Esophagus squamous epithelium (tissue), 5 donors: ENCODE data around the gene SEC14L5. TPM values are rescaled to one million over a fixed set of nuclear protein-coding genes. Genes with fewer than 3 reads are reported as not detected.
"Not testable (repeated sequence)": the region's sequence is repeated elsewhere in the genome, so short reads cannot be mapped to it uniquely, and the experiment has no call there.

Source experiments
- DNase-seq: peaks from one replicate; lab custom pipeline; 2025; lab: John Stamatoyannopoulos, UW
- H3K27ac ChIP-seq, 4 donors: fragments of 200-600 bp; sonication (generic); one replicate each; pipeline ENCODE4 v1.5.1; 2016 to 2019; ENCODE audit warnings: mild to moderate bottlenecking in 1 of 4
- H3K27me3 ChIP-seq, 4 donors: fragments of 200-600 bp; sonication (generic); 1 replicate in 3 of 4; 2 replicates in 1 of 4; pipeline versions ENCODE4 v1.5.1 to v1.6.0; 2017 to 2021; ENCODE audit warnings: antibody characterized with exemption in 1 of 4
- H3K36me3 ChIP-seq, 3 donors: fragments of 200-600 bp; sonication (generic); one replicate each; pipeline ENCODE4 v1.5.1; 2016 to 2019
- H3K4me1 ChIP-seq, 3 donors: fragments of 200-600 bp; sonication (generic); one replicate each; pipeline ENCODE4 v1.5.1; 2017 to 2019
- H3K4me3 ChIP-seq, 4 donors: fragments of 200-600 bp; sonication (generic); 1 replicate in 3 of 4; 2 replicates in 1 of 4; pipeline ENCODE4 v1.5.1; 2016 to 2019; ENCODE audit warnings: mild to moderate bottlenecking in 2 of 4, moderate library complexity in 1 of 4
- H3K9me3 ChIP-seq, 3 donors: fragments of 200-600 bp; sonication (generic); one replicate each; pipeline ENCODE4 v1.5.1; 2016 to 2019
- CTCF ChIP-seq, 6 experiments: fragments of 450-650 bp in 4 of 6; fragments of 200-600 bp in 2 of 6; sonication (generic) in 2 of 6; IDR thresholded peaks; one replicate each; pipeline ENCODE4 v1.5.1; 2016 to 2019; ENCODE audit warnings: antibody characterized with exemption in 6 of 6, mild to moderate bottlenecking in 4 of 6, moderate library complexity in 4 of 6
- POLR2A ChIP-seq, 4 donors: fragments of 450-650 bp; IDR thresholded peaks; one replicate each; pipeline ENCODE4 v1.6.1; 2017; ENCODE audit warnings: antibody characterized with exemption in 4 of 4, mild to moderate bottlenecking in 4 of 4, moderate library complexity in 3 of 4
- WGBS, 2 donors: methylation state at CpG; one replicate each; pipeline ENCODE4 v1.1.5; 2018; 5-methylcytosine and 5-hydroxymethylcytosine counted together
- intact Hi-C: fragments of 100-400 bp; cut with DNase I; formaldehyde crosslinking; loops from one replicate; pipeline ENCODE4 v1.15.0; 2022
- total RNA-seq, 4 donors: library from RNA; depleted of rRNA; stranded (reverse); fragments of >200 nt; gene quantifications; one replicate each; pipeline ENCODE4 v1.1.0, GENCODE V29; 2016
- donor health status: DM: yes; HTN: yes; CAD: no.

SEC14L5 gene
- total RNA-seq, 4 donors from 2014 or later, result 0.22 to 5.6 (median 0.49) TPM

- TF ChIP-seq POLR2A (IDR thresholded peaks at IDR 0.05) (no peak), CTCF (IDR thresholded peaks at IDR 0.05) (no peak)
- Histone ChIP-seq H3K9me3 (peaks cover 0 to 4% (median 0%) of the 10 kb centered on the region in 3 donors), H3K27ac (peak overlapping the region; percentile 14 to 97 (median 90)), H3K4me3 (no peak overlapping the region), H3K27me3 (peaks cover 0 to 3% (median 0%) of the 10 kb centered on the region in 4 donors), H3K4me1 (peaks cover 20 to 95% (median 50%) of the 10 kb centered on the region in 3 donors), H3K36me3 (peaks cover 0 to 62% (median 6%) of the 10 kb centered on the region in 3 donors)
- intact Hi-C loops, result no loop called here
- DNase-seq, result no peak
- WGBS, 2 donors, result 71 to 83% methylated on average over 4 to 6 of the region's 6 CpGs
These were observed 29.9 kb upstream of the SEC14L5 start for GRCh38 chr16:4928227-4928626.

- peaks cover 0 to 67% (median 3%) of the 10 kb centered on the region in 3 donors for H3K36me3 ChIP-seq
- H3K27ac ChIP-seq, result peak overlapping the region in 3 of 4 donors; percentile 83 to 97 (median 97)
- DNase-seq, H3K9me3 ChIP-seq, intact Hi-C loops, H3K27me3 ChIP-seq: not testable (repeated sequence)
- WGBS, 2 donors, result 83 to 91% methylated on average over 4 of the region's 4 CpGs
- H3K4me1 ChIP-seq, result peaks cover 23 to 95% (median 45%) of the 10 kb centered on the region in 3 donors
- peak overlapping the region in 1 of 4 donors; percentile 86 for H3K4me3 ChIP-seq
These were observed 28.5 kb upstream of the SEC14L5 start for GRCh38 chr16:4929619-4930018.

DNA sequence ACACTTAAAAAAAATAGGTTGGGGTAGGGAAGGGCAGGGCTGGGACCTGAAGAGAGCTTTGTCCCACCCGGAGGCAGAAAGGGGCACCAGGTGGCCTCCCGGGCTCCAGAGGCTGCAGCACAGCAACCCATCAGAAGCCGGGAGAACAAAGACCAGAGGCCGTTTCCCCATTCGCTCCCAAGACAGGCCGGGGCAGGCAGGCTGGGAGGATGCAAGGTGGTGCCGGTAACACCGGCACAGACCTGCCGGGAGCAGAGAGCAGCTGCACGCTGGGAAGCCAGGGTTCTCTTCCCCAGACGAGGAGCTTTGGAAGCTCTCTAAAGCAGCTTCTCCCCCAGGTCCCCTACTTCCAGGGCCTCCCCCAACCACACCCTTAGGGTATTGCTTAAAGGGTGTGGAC lies 26.7 kb upstream of the SEC14L5 start:
- Histone ChIP-seq H3K27me3 (peaks cover 0 to 25% (median 0%) of the 10 kb centered on the region in 4 donors), H3K27ac (peak overlapping the region; percentile 79 to 99 (median 97)), H3K36me3 (peaks cover 0 to 73% (median 3%) of the 10 kb centered on the region in 3 donors), H3K4me1 (peaks cover 17 to 95% (median 36%) of the 10 kb centered on the region in 3 donors), H3K4me3 (peak overlapping the region in 3 of 4 donors; percentile 40 to 94 (median 86)), H3K9me3 (peaks cover 0 to 4% (median 0%) of the 10 kb centered on the region in 3 donors)
- WGBS, 2 donors, result 50 to 52% methylated on average over 2 to 9 of the region's 11 CpGs
- TF ChIP-seq CTCF (IDR thresholded peaks at IDR 0.05) (no peak), POLR2A (IDR thresholded peaks at IDR 0.05) (peak in 1 of 4 donors; percentile 31)
- intact Hi-C loops, result no loop called here
- DNase-seq, result no peak

GRCh38 chr16:4933433-4933832 lies 24.7 kb upstream of the SEC14L5 start:
- Histone ChIP-seq H3K9me3 (no peaks in the 10 kb centered on the region), H3K4me1 (peaks cover 17 to 99% (median 40%) of the 10 kb centered on the region in 3 donors), H3K4me3 (peak overlapping the region; percentile 82 to 94 (median 86)), H3K27me3 (peaks cover 0 to 35% (median 0%) of the 10 kb centered on the region in 4 donors), H3K27ac (peak overlapping the region; percentile 88 to 99 (median 97)), H3K36me3 (peaks cover 0 to 56% (median 3%) of the 10 kb centered on the region in 3 donors)
- no peak for DNase-seq
- 73 to 75% methylated on average over 8 of the region's 8 CpGs for WGBS, 2 donors
- intact Hi-C loops, result no loop called here
- TF ChIP-seq CTCF (IDR thresholded peaks at IDR 0.05) (no peak), POLR2A (IDR thresholded peaks at IDR 0.05) (no peak)

DNA sequence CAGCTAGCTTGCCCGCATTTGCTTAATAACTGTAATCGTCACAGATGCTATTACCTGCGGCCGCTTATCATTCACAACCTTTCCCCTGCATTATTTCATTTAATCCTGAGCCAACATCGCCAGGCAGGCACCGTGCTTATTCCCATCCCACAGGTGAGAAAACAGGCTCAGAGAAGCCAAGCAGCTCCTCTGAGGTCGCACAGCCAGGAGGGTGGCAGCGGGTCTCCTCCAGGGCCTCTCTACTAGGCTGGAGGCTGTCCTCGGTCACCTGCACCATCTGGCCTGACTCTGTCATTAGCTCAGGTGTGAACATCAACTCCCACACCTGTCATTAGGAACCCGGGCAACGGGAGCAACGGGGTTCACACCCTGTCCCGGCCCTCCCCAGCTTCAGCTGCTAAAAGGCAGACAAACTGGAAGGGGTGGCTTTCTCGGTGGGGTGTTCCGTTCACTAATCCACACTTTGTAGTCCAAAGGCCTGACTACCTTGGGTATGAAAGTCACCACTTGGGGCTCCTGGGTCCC lies 24.2 kb upstream of the SEC14L5 start:
- Histone ChIP-seq H3K4me3 (peak overlapping the region; percentile 82 to 94 (median 86)), H3K4me1 (peaks cover 17 to 99% (median 40%) of the 10 kb centered on the region in 3 donors), H3K36me3 (peaks cover 0 to 51% (median 3%) of the 10 kb centered on the region in 3 donors), H3K9me3 (no peaks in the 10 kb centered on the region), H3K27ac (peak overlapping the region; percentile 88 to 99 (median 97)), H3K27me3 (peaks cover 0 to 35% (median 0%) of the 10 kb centered on the region in 4 donors)
- 71 to 75% methylated on average over 12 to 15 of the region's 15 CpGs for whole genome bisulfite sequencing, 2 donors
- TF ChIP-seq CTCF (IDR thresholded peaks at IDR 0.05) (no peak), POLR2A (IDR thresholded peaks at IDR 0.05) (peak in 1 of 4 donors; percentile 20)
- DNase-seq, result no peak
- intact Hi-C loops, result no loop called here
